ENCODE results near the gene NME9.

GRCh38 chr3:138303474-138303873 is 26.2 kb downstream of the NME9 start:
- TF ChIP-seq, protein P1, sequence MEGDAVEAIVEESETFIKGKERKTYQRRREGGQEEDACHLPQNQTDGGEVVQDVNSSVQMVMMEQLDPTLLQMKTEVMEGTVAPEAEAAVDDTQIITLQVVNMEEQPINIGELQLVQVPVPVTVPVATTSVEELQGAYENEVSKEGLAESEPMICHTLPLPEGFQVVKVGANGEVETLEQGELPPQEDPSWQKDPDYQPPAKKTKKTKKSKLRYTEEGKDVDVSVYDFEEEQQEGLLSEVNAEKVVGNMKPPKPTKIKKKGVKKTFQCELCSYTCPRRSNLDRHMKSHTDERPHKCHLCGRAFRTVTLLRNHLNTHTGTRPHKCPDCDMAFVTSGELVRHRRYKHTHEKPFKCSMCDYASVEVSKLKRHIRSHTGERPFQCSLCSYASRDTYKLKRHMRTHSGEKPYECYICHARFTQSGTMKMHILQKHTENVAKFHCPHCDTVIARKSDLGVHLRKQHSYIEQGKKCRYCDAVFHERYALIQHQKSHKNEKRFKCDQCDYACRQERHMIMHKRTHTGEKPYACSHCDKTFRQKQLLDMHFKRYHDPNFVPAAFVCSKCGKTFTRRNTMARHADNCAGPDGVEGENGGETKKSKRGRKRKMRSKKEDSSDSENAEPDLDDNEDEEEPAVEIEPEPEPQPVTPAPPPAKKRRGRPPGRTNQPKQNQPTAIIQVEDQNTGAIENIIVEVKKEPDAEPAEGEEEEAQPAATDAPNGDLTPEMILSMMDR (IDR thresholded peaks at IDR 0.05), result no peak
- TF ChIP-seq POLR2AphosphoS5 (IDR thresholded peaks at IDR 0.05; ENCODE audit: low read depth, low read length), result no peak
- TF ChIP-seq, protein P2, sequence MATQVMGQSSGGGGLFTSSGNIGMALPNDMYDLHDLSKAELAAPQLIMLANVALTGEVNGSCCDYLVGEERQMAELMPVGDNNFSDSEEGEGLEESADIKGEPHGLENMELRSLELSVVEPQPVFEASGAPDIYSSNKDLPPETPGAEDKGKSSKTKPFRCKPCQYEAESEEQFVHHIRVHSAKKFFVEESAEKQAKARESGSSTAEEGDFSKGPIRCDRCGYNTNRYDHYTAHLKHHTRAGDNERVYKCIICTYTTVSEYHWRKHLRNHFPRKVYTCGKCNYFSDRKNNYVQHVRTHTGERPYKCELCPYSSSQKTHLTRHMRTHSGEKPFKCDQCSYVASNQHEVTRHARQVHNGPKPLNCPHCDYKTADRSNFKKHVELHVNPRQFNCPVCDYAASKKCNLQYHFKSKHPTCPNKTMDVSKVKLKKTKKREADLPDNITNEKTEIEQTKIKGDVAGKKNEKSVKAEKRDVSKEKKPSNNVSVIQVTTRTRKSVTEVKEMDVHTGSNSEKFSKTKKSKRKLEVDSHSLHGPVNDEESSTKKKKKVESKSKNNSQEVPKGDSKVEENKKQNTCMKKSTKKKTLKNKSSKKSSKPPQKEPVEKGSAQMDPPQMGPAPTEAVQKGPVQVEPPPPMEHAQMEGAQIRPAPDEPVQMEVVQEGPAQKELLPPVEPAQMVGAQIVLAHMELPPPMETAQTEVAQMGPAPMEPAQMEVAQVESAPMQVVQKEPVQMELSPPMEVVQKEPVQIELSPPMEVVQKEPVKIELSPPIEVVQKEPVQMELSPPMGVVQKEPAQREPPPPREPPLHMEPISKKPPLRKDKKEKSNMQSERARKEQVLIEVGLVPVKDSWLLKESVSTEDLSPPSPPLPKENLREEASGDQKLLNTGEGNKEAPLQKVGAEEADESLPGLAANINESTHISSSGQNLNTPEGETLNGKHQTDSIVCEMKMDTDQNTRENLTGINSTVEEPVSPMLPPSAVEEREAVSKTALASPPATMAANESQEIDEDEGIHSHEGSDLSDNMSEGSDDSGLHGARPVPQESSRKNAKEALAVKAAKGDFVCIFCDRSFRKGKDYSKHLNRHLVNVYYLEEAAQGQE (IDR thresholded peaks at IDR 0.05; ENCODE audit: insufficient read depth in 1 of 2, low read depth in 2 of 2, low read length in 1 of 2), result no peak
- TF ChIP-seq TCF7L2 (IDR thresholded peaks at IDR 0.05; ENCODE audit: low read depth, low read length), result no peak
- TF ChIP-seq SIN3A (IDR thresholded peaks at IDR 0.05; ENCODE audit: borderline replicate concordance, insufficient read depth, low read depth, low read length), result no peak

Data from Panc1 (cell line).